IPS-NIHi7 (cell line): ENCODE measurements around the gene ITM2C.

Source experiments
- DNase-seq: peaks from one replicate; pipeline ENCODE4 v3.0.0; 2012; ENCODE audit warnings: mixed read lengths; ENCODE audit errors: extremely low spot score

The ITM2C gene, protein sequence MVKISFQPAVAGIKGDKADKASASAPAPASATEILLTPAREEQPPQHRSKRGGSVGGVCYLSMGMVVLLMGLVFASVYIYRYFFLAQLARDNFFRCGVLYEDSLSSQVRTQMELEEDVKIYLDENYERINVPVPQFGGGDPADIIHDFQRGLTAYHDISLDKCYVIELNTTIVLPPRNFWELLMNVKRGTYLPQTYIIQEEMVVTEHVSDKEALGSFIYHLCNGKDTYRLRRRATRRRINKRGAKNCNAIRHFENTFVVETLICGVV

DNA sequence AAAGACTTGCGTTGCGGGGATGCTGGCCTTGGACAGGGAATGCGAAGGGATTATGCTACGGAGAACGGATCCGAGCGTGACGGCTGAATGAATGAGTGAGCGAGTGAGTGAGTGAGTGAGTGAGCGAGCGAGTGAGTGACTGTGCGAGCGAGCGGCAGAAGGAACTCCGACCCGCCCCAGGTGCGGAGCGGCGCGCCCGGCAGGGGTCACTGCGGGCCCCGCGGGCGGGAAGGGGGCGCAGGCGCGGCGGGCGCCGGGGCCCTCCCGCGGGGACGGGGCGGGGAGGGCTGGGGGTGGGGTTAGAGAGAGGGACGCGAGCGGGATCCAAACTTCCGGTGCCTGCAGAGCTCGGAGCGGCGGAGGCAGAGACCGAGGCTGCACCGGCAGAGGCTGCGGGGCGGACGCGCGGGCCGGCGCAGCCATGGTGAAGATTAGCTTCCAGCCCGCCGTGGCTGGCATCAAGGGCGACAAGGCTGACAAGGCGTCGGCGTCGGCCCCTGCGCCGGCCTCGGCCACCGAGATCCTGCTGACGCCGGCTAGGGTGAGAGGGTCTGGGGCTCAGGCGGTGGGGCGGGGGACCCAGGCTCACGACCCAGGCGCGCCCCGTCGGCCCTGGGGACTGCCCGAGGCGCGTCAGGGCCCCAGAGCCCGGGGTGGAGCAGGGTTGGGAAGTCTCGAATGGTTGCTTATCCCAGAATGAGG is at the start of gene ITM2C:
ITM2C (plus strand) TSS at position 338 of the 702 bp plus-strand sequence; CDS start at position 422, 84 bp downstream.
- DNase-seq = peak; percentile 78

DNA sequence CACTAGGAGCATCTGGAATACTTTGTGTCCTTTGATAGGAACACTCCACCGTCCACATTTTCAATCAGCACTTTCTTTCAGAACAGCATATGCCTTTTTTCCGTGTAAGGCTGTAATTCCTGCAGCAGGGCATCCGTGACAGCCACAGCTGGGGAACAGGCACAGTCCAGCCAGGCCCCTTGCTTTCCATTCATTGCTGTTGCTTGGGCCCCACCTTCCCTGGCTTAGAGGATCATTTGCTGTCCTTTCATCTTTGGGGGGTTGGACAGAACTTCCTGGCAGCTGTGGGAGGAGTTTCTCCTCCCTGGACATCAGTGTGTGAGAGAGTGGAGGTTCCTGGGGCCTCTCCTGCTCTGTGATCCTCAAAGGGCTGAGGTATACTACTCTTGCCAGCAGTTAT is 49.7 kb upstream of the ITM2C start:
- DNase-seq = no peak

GRCh38 chr2:230816735-230817134 is 48.0 kb upstream of the ITM2C start:
- no peak for DNase-seq

DNA sequence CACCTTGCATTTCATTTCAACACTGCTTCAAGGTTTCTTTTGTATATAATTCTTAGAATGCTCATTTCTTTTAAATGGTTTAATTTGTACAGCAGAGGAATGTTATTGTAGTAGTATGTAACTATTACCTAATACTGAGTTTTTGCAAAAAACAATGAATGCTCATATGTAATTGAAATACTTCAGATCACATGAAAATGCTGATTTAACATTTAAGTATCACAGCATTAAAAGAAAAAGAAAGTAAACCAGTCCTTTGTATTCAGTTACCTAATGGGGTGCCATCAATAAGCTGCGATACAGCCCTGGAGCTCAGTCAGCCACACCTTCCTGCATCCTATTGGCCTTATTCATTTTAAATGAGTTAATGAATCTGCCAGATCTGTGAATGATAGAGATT is 45.3 kb upstream of the ITM2C start:
- DNase-seq = no peak

DNA sequence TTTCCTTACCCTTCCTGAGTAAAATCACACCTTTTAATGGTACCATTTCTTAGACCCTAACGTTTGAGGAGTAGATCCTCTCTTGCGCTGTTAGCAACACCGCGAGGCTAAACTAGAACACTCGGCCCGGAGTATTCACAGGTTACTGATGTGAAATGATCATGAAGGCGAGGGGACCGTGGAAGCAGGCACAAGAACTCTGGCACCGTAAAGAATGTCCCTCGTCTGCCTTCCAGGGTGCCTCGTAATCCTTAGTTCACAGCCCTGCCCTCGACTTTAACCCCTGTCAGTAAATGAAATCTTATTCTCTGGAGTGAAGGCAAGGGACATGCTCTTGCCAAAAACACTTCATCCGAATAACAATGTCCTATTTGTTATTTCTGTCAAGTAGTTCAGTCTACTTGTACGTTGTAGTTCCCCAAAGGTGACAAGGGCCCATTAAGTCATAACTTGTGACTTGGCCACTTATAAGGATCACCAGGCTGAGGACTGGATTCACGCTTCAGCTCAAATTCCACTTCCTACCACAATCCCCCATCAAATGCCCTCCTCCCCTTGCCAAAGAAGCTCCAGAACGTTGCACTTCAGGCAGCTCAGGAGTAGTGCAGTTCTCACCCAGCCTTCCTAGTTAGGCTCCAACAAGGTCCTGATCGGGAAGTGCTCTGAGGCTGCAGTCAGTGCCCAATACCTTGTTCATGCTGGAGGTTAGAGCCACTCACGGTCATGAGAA is 43.3 kb upstream of the ITM2C start:
- DNase-seq = no peak

- no peak for DNase-seq
Measured at GRCh38 chr2:230821991-230822520, 42.7 kb upstream of the ITM2C start.

DNA sequence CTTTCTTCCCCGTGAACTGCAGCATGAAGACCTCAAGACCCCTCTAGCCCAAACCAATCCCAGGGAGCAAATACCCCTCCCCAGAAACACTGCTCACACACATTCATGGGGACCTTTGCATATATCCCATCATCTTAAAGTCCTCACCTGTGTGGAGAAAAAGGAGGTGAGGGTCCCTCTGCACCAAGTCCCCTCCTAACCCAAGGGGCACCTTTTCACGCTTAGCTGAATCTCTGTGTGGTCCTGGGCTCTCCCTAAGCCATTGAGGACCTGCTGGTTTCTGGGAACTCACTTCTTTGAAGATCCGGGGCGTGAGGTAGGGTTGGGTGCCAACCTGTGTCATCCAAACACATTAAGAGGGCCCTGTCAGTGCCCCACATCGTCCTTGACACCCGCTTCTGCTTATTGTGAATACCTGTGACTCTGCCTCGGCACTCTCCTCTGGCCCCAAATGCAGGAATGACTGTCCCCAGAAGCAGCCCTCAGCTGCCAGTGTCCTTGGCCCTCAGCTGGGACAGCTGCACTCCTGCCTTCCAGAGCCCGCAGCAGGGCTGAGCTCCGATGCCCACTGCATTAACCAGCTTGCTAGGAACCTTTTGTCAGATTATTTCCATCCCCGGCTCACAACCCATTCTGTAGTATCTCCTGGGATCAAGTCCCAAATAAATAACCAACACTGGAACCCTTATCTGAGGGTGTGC is 41.3 kb upstream of the ITM2C start:
- DNase-seq = no peak

DNA sequence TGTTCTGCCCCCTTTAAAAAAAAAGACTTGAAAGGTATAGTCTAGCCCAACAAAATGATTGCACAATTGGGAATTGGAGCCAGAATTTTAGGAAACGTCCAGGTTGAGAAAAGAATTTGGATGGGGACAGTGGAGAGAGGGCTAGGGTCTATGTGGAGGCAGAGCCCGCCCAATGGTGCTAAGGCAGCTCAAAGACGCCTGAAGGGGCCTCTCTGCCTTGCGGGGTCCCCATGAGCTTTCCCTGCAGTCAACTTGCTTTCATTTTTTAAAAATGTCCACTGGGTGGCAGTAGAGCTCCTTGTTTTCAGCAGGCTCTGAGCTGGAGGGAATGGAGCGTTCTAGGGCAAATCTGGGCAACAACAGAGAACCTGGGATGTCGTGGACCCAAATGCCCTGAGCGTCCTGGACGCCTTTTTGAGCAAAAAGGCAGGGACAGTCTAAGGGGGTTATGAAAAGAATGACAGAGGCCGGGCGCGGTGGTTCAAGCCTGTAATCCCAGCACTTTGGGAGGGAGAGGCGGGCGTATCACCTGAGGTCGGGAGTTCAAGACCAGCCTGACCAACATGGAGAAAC is 40.2 kb upstream of the ITM2C start:
- peak; percentile 82 for DNase-seq

GRCh38 chr2:230825354-230825753 is 39.4 kb upstream of the ITM2C start:
- DNase-seq = no peak

DNA sequence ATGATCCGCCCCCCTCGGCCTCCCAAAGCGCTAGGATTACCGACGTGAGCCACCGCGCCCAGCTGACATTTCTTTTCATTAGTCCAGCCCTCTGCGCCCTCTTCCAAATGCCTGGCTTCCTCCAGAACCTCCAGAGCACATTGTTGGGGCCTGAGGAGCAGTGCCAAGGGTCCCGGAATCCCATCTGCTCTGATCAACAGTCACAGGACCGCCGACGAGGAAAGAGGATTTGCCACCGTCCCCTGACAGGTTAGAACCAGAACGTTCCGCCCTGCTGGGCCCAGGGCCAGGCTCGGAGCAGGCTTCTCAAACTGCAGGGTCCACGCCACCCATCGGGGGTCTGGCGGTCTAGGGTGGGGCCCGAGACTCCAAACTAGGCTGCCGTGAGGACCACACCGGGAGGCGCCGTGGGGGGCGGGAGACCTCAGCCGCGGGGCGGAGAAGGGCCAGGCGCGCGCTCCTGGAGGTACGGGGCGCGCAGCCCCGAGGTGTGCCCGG is 36.9 kb upstream of the ITM2C start:
- no peak for DNase-seq

DNA sequence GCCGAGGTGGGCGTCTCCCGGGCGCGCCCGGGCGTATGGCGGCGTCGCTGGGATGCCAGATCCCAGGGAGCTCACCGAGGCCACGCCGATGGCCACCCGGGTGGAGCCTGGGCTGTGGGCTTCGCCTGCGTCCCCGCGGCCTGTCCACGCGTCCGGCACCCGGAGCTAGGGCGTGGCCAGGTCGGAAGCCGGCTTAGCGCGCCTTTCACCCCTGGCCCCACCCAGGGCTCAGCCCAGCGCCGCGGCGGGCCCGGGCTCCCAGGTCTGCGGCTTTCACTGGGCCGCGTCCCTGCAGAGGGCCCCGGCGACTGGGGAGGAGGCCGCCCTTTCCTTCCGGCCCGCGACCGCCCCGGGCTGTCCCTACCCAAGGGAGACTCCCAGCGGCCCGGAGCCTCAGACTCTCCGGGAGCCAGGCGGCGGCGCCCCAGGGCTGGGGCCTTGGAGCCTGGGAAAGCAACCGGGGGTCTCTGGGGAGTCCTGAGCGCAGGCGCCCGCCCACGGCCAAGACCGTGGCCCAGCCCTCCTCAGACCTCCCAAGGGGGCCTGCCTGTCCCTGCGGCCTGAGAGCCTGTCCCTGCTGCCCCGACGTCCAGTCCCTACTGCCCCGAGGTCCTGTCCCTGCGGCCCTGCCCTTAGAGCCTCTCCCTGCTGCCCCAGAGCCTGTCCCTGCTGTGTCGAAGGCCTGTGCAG is 36.3 kb upstream of the ITM2C start:
- no peak for DNase-seq

- DNase-seq = no peak
Measured at GRCh38 chr2:230829293-230829692, 35.4 kb upstream of the ITM2C start.

DNA sequence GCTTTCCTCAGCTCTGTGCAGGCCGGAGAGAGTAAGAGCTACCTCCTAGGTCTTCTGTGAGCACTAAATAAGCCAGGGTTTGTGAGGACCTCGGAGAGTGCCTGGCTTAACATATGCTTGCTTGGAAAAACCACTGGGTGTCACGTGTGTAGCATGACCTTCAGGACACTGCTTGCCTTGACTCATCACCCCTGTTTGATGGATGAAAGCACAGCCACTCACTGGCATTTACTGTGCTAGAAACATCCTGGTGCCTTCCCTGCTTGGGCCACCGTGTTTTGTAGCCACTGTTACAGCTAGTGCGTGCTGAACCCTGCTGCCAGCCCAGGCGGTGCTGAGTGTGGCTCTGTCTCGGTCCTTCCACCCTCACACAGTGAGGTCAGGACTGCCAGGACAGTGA is 34.8 kb upstream of the ITM2C start:
- no peak for DNase-seq

- DNase-seq = no peak
Measured at GRCh38 chr2:230830428-230830827, 34.3 kb upstream of the ITM2C start.

DNA sequence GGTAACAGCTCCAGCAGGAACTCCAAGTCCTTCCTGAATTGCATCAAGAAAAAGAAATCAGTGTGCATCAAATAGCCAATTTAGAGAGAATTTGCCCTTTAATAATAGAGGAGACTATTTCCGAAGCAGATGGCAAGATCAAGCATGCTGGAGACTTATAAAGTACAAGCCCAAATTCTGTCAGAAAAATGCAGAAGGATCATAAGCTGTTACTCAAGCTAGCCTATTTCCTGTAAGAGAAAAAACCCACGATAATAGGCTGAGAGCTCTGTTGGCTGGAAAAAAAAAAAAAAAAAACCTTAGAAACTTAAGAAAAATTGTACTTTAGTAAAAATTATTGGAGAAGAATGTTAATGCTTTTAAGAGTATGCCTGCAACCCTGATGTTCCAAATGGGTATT is 24.4 kb upstream of the ITM2C start:
- DNase-seq = no peak

GRCh38 chr2:230842473-230842872 is 22.3 kb upstream of the ITM2C start:
- no peak for DNase-seq

- no peak for DNase-seq
Measured at GRCh38 chr2:230843132-230843531, 21.6 kb upstream of the ITM2C start.

- no peak for DNase-seq
Measured at GRCh38 chr2:230846360-230846759, 18.4 kb upstream of the ITM2C start.

- peak; percentile 92 for DNase-seq
Measured at GRCh38 chr2:230847883-230848388, 16.8 kb upstream of the ITM2C start.

- peak; percentile 90 for DNase-seq
Measured at GRCh38 chr2:230849633-230850357, 14.9 kb upstream of the ITM2C start.
